ENCODE data around the gene ACAP1.

DNA sequence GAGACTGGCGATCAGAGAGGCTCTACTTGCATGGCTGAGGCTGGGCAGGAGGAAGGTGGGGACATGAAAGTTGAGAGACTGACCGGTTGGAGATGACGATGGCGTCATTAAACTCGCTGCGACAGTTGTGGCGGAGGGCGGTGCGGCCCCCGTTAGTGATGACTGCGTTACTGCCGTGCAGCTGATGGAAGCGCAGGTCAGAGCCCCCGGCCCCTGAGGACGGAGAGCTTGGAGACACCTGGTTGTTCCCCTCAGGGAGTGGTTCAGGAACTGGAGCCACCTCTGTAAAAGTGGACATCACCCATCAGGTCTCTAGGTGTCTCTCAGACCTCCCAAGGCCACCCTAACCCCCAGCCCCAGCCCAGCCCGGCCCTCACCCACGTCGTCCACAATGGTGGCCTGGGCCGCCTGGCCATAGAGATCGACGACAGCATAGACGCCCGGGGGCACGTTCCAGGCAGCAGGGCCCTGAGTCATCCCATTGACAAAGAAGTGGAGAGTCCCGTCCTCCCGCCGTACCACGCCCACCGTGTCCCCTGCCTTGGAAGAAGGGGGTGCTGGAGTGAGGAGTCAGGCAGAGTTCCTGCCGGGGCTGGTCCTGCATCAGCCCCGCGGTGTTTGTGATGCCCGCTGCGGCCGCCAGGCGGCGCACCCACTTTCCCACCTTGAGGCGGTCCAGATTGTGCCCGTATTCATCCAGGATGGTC is 12.4 kb upstream of the ACAP1 start:
- TF ChIP-seq GATA3 (IDR thresholded peaks at IDR 0.05; ENCODE audit: low read depth, low read length), result no peak
- no peak for TF ChIP-seq GATA2 (IDR thresholded peaks at IDR 0.05; ENCODE audit: low read depth, low read length)

Data from SH-SY5Y (cell line).